ENCODE results near the gene RBKS.
A peak's percentile ranks its signal among the peaks of the same experiment; 100 is the strongest.
"Not testable (repeated sequence)": the region's sequence is repeated elsewhere in the genome, so short reads cannot be mapped to it uniquely, and the experiment has no call there.

Gene RBKS

GRCh38 chr2:27903649-27904404 lies 13.6 kb upstream of the RBKS start:
- DNase-seq: no peak

- DNase-seq: no peak
These were observed 12.8 kb upstream of the RBKS start for GRCh38 chr2:27903018-27903417.

- no peak for DNase-seq
These were observed 11.9 kb upstream of the RBKS start for GRCh38 chr2:27902098-27902497.

- no peak for DNase-seq
These were observed 11.0 kb upstream of the RBKS start for GRCh38 chr2:27901234-27901633.

DNA sequence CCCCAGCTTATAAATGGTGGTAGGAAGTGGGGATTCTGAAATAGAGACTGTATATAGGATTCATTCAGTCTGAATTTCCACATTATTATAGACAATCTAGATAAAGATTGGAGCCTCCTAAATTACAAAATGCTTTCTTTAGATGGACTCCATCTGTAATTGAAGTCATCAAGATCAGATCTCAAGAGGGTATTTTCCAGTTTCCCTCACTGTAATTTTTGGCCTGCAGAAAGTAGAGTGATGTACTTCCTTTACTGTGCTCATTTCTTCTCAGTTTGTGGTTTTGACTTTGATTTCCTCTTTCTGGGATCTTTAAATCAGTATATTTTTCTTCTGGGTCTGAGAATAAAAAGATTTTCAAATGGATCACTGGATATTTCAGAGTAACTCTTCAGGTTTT lies 7.5 kb upstream of the RBKS start:
- no peak for DNase-seq

DNA sequence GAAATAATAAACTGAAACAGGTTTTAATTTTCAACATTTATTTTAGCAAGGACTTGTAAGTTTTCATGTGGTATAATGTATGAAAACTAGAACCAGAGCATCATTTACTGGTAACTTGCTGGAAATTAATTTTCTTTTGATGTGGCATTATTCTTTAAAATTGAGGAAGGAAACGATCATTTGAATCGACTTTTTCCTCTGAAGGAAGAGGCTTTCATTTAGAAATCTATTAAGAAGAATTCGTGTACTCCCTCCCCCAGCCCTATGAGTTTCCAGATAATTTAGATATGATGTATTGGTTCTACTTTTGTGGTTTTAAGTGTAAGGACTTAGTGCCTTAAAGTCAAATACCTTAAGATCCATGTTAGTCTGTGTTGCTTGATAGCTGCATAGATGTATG lies 2.8 kb upstream of the RBKS start:
- DNase-seq: no peak

GRCh38 chr2:27891673-27892105 lies 1.5 kb upstream of the RBKS start:
- no peak for DNase-seq

DNA sequence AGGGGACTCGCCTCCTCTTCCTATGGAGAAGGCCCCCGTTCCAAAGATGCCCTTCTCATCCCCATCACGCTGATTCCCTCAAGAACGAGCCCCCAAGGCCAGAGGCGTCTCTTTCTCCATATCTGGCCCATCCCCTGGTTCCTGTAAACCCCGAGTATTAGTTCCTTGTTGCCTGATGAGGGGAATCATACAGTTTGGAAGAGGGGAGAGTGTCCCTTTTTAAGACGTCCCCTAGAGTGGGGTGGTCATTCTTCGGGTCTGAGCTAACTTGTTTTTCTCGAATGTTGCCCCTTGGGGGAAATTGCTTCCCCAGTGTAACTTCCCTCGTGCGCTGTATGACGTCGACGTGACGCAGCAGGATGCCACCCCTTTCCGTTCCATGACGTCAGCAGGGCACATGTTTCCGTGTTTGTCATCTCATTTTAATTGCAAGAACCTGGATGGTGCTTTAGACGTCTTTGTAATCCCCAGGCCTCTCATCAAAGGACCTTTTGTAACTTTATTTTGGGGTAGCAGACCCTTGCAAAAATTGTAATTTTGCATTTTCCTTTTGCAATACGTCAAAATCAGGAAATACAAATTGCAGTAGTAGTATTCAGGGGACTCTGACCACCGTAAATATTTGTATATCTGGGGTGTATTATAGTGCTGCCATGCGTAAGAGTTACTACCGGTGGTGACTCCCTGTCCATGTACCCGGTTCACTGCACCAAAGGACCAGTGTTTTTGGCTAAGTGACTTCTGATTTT lies 911 bp upstream of the RBKS start:
- peak; percentile 96 for DNase-seq

- DNase-seq: no peak
These were observed 427 bp downstream of the RBKS start for GRCh38 chr2:27889774-27890145.

- no peak for DNase-seq
These were observed 1.4 kb downstream of the RBKS start for GRCh38 chr2:27888790-27889189.

DNA sequence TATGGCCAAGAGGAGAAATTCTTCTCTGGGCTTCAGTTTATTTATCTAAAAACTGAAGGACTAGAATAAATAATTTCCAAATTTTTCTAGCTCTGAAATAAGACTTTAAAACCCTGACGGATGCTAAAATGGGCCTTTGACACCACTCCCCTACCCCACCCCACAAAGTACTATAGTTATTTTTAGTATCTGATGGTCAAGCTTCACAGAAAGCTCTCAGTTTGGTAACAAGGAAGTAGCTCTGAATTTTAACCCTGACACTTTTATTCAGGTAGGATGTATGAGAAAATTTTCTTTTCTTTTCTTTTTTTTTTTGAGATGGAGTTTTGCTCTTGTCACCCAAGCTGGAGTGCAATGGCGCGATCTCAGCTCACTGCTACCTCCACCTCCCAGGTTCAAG lies 2.4 kb downstream of the RBKS start:
- no peak for DNase-seq

GRCh38 chr2:27887111-27887510 lies 3.1 kb downstream of the RBKS start:
- DNase-seq: no peak

DNA sequence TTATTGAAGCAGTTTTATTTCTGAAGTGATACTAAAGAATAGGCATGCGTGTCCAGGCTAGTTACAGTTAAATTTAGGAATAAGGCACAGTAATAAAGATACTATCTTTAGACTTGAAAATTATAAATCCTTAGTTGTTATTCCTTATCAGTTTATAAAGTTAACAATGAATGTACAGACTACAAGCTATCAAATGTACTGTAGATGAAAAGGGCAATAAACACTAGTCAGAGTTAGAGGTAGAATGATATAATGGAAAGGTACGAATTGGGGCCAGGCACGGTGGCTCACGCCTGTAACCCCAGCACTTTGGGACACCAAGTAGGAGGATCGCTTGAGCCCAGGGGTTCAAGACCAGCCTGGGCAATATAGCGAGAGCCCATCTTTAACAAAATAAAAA lies 3.9 kb downstream of the RBKS start:
- no peak for DNase-seq

- DNase-seq: no peak
These were observed 4.5 kb downstream of the RBKS start for GRCh38 chr2:27885661-27886060.

DNA sequence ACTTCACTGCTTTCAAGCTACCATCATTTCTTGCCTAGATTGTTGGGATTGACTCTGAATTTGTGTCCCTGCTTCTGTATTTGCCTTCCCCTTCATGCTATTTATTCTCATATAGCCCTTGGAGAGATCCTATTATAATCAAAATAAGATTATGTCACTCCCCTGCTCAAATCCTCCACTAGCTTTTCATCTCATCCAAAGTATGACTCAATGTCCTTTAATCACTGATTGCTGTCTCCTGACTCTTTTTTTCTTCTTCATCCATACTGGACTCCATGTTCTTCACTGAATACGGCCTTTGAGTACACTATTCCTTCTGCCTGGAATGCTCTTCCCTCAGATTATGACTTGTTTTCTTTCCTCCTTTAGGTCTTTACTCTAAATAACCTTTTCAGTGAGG lies 5.0 kb downstream of the RBKS start:
- DNase-seq: no peak

DNA sequence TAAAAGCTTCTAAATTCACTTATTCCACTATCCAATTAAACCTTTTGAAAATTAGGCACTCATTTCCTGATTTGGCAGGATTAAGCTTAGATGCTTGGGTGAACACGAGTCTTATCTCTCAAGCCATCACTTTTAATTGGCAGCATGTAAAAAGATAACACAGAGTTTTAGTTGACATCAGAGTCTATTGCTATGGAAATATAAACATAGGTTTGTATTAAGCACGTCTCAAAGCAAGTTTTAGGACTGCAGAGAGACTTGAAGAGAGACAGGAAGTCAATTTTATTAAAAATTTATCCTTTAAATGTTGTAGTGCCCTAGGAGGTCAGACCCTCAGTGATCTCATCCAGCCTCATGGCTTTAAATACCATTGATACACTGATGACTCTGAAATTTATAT lies 5.6 kb downstream of the RBKS start:
- DNase-seq: no peak

GRCh38 chr2:27882584-27882922 lies 7.6 kb downstream of the RBKS start:
- not testable (repeated sequence) for DNase-seq

- DNase-seq: not testable (repeated sequence)
These were observed 8.2 kb downstream of the RBKS start for GRCh38 chr2:27881815-27882583.

- no peak for DNase-seq
These were observed 11.4 kb downstream of the RBKS start for GRCh38 chr2:27878825-27879224.

DNA sequence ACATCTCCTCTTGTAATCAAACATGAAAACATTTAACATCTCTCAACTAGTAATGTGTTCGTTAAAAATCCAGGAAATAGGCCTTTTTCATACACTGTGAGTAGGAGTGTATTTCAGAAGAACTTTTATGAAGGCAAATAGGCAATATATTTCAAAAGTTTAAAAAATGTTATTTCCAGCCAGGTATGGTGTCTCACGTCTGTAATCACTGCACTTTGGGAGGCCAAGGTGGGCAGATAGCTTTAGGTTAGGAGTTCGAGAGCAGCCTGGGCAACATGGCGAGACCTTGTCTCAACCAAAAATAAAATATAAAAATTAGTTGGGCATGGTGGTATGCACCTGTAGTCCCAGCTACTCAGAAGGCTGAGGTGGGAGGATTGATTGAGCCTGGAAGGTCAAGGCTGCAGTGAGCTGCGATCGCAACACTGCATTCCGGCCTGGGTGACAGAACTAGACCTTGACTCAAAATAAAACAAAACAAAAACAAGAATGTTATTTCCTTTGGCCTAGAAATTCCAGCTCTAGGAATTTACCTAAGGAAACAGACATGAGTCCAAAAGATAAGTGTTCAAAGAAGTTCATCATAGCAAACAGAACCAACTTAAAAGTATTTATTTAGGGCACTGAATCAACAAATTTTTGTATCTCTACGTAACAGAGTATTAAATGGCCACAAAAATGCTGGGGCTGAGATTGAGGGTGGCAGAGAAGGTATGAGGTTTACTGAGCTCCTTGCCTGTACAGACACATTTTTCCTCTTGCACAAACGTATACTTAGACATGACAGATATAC lies 14.9 kb downstream of the RBKS start:
- no peak for DNase-seq

DNA sequence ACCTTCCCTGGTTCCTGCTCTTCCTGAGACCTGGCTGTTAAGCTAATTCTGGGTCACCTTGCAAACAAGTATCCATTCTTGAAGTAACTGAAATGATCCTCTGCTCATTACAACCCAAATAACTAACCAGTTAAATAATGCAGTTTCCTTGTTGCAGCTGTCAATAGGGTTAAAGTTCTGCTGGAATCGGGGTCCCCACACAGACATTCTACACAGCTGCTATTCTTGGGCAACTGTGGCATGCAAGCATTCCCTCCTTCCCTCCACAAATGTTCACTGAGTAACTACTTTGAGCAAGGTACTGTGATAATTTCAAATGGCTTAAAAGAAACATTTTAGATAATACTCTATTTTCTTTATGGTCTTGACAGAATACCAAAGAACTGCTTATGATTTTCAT lies 17.1 kb downstream of the RBKS start:
- no peak for DNase-seq

- no peak for DNase-seq
These were observed 18.4 kb downstream of the RBKS start for GRCh38 chr2:27871802-27872201.

DNA sequence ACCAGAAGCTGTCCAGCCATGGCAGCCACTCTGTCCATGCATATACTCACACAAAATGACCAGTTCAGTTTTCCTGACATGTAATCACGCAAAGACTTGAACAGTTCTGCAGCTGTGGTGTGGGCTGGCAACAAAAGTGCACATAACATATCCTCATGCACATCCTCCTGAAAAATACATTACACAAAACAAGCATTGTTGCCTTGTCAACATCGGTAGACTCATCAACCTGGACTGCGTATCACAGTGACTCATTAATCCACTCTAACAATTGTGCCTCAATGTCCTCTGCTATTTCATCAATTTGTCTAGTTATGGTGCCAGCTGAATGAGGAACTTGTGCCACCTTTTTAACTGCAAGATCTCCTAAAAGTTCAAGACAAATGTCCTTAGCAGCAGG lies 19.5 kb downstream of the RBKS start:
- DNase-seq: no peak
